Right cardiac atrium (tissue), 5 donors: ENCODE results near the gene MPIG6B. TPM values are rescaled to one million over a fixed set of nuclear protein-coding genes. Genes with fewer than 3 reads are reported as not detected.

ENCODE experiments used
- ATAC-seq, 2 donors: fragments of 200-7000 bp; cut with Tn5 transposase; one replicate each; pipeline versions ENCODE4 v1.8.0 to v1.9.1; 2020; ENCODE audit warnings: moderate library complexity in 2 of 2, mild to moderate bottlenecking in 1 of 2
- DNase-seq, 3 donors: peaks; one replicate each; pipeline ENCODE4 v3.0.0-alpha.2; 2020
- H3K27ac ChIP-seq: one replicate; pipeline ENCODE4 v1.5.1; 2013; ENCODE audit warnings: mild to moderate bottlenecking, low read length, control low read depth, moderate library complexity
- H3K27me3 ChIP-seq: one replicate; pipeline ENCODE4 v1.6.1; 2013; ENCODE audit not compliant: control insufficient read depth, insufficient read depth
- H3K4me1 ChIP-seq: one replicate; pipeline ENCODE4 v1.6.1; 2013; ENCODE audit warnings: low read length; ENCODE audit not compliant: control insufficient read depth, insufficient read depth
- H3K4me3 ChIP-seq: one replicate; pipeline ENCODE4 v1.5.1; 2013; ENCODE audit warnings: low read length, control low read depth
- H3K9me3 ChIP-seq: one replicate; pipeline ENCODE4 v1.6.1; 2013; ENCODE audit warnings: low read length; ENCODE audit not compliant: control insufficient read depth
- WGBS: extraction: QIAGEN DNeasy Blood & Tissue Kit; methylation state at CpG from one replicate; pipeline ENCODE4 v1.1.7; 2013; 5-methylcytosine and 5-hydroxymethylcytosine counted together
- intact Hi-C, 4 donors: fragments of 100-400 bp; cut with DNase I; formaldehyde crosslinking; loops; one replicate each; pipeline versions ENCODE4 v1.11.0 to v1.14.0; 2022 to 2023
- long read RNA-seq, 4 donors: library from polyadenylated mRNA; unstranded; transcript quantifications; one replicate each; pipeline ENCODE4 v2.0.0, GENCODE V29; 2020 to 2021
- polyA plus RNA-seq: library from polyadenylated mRNA; stranded (reverse); fragments of 200-250 nt; gene quantifications from one replicate; pipeline ENCODE4 v1.2.3, GENCODE V29; 2013
- total RNA-seq, 4 donors: library from RNA; stranded (reverse); fragmentation: NEBNext Ultra II Directional; extraction: Animal tissue kit (Norgen Biotek cat#: 25700); gene quantifications; one replicate each; pipeline ENCODE4 v1.2.1, GENCODE V29; 2021
- donor health status: healthy with polysubstance abuse.
- donor health status: DM: no; HTN: yes; CAD: no.
- donor health status: DM: no; HTN: no; CAD: no.
- donor health status: DM: no; HTN: yes; CAD: no; lungs with severe emphysema.
- donor health status: DM: yes; HTN: yes; CAD: no.

The MPIG6B gene, protein sequence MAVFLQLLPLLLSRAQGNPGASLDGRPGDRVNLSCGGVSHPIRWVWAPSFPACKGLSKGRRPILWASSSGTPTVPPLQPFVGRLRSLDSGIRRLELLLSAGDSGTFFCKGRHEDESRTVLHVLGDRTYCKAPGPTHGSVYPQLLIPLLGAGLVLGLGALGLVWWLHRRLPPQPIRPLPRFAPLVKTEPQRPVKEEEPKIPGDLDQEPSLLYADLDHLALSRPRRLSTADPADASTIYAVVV
- under 1 TPM in 3 of 4 donors, not detected in 1; 0.31 to 0.37 (median 0.35) TPM for total RNA-seq
- 0.20 TPM for polyA plus RNA-seq
- long read RNA-seq, donor 1: 0 reads
- long read RNA-seq, donor 2: 0 reads
- long read RNA-seq, donor 3: 0 reads
- long read RNA-seq, donor 4: 0 reads

DNA sequence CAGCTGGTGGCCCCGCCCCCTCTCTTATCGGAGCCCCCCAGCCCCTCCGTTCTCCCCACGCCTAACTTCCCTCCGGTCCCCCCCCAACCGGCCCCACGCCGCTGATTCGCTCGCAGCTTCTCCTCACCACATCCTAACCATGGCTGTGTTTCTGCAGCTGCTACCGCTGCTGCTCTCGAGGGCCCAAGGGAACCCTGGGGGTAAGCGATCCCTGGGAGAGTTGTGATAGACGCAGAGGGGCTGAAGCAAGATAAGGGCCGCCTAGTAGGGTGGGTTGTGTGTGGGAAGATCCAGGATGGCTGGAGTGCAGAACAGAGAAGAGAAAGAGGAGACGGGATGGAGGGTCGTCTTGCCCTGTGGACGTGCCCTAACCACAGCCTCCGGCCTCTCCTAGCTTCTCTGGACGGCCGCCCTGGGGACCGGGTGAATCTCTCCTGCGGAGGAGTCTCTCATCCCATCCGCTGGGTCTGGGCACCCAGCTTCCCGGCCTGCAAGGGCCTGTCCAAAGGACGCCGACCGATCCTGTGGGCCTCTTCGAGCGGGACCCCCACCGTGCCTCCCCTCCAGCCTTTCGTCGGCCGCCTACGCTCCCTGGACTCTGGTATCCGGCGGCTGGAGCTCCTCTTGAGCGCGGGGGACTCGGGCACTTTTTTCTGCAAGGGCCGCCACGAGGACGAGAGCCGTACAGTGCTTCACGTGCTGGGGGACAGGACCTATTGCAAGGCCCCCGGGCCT is at the start of gene MPIG6B:
Gene MPIG6B, plus strand, starts transcription at position 129 of the 735 bp plus-strand sequence. Its CDS starts 11 bp downstream, at position 140.
- no peaks in the 10 kb centered on the region for H3K27me3 ChIP-seq
- H3K4me3 ChIP-seq: no peak within 1 kb of the TSS
- intact Hi-C loops: loop anchor here in 1 of 4 donors (10.0 kb wide), 1 partner anchor 111 kb away; no protein-coding TSS in a partner anchor
- ATAC-seq: no peak
- H3K27ac ChIP-seq: no peak within 1 kb of the TSS
- no peaks in the 10 kb centered on the region for H3K9me3 ChIP-seq
- H3K4me1 ChIP-seq: no peaks in the 10 kb centered on the region
- 56% methylated on average over 46 of the region's 46 CpGs for WGBS
- DNase-seq: peak in 2 of 3 donors; percentile 31 to 53

DNA sequence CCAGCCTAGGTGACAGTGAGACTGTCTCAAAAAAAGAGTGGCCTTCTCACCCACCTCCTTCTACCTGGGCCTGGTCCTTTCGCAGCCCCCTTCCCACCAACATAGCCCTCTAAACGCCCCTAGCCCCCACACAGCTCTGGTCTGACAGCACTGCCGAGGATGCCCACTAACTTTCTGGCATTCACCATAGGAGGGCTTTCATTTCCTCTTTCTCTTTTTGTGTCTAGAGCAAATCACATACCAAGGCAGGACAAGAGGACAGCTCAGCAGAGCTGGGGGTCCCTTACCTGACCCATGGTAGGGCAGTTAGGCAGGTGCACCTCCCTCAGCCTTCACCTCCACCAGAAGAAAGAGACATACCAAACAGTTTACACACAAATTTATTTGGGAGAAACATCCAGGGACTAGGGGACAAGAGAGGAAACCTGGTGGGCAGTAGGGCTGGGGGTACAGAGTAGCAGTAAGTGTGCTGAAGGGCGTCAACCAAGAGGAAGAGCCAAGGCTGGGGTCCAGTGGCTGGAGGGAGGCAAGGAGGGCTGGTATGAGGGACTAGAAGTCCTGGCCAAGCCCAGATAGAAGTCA is 46.8 kb upstream of the MPIG6B start:
- H3K27me3 ChIP-seq: no peaks in the 10 kb centered on the region
- H3K27ac ChIP-seq: no peak overlapping the region
- no peak overlapping the region for H3K4me3 ChIP-seq
- ATAC-seq: no peak
- no peaks in the 10 kb centered on the region for H3K9me3 ChIP-seq
- peaks cover 3% of the 10 kb centered on the region for H3K4me1 ChIP-seq
- intact Hi-C loops: no loop called here
- 82% methylated on average over 4 of the region's 4 CpGs for whole genome bisulfite sequencing
- no peak for DNase-seq

DNA sequence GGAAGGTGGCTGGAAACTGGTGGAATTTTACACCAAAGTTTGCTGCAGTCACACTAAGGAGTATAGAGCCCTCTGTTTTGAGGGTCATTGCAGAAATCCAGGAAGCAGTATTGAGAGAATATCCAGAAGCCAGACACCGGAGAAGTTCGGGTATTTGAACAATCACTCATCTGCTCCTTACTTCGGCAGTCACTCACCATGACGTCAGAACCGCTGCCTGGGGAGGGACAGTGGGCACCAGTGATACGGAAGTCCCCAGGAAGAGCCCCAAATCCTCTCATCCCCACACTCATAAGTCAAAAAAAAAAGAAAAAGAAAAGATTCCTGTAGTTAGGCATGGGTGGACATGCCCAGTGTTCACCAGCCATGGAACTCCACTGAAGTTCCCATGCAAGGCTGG is 46.3 kb upstream of the MPIG6B start:
- H3K4me1 ChIP-seq: peaks cover 3% of the 10 kb centered on the region
- WGBS: 58% methylated on average over 6 of the region's 6 CpGs
- no peaks in the 10 kb centered on the region for H3K9me3 ChIP-seq
- intact Hi-C loops: no loop called here
- no peaks in the 10 kb centered on the region for H3K27me3 ChIP-seq
- no peak overlapping the region for H3K27ac ChIP-seq
- DNase-seq (no peak), ATAC-seq (no peak)
- H3K4me3 ChIP-seq: no peak overlapping the region

DNA sequence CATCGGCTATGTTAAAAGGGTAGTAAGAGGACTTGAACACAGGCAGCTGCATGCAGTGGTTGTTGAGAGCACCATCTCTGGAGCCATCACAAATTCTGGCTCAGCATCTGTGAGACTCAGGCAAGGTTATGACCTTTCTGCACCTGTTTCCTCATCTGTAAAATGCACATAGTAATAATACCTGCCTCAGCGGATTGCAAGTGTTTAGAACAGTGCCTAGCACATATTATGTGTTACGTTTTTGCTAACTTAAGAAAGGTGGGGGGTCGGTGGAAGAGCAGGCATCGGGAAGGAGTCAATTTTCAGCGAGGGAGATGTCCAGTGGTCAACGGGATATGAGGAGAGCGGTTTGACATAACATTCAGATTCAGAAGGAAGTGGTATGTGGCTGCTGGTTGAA is 45.2 kb upstream of the MPIG6B start:
- WGBS: 76% methylated on average over 8 of the region's 8 CpGs
- intact Hi-C loops: no loop called here
- DNase-seq: no peak

DNA sequence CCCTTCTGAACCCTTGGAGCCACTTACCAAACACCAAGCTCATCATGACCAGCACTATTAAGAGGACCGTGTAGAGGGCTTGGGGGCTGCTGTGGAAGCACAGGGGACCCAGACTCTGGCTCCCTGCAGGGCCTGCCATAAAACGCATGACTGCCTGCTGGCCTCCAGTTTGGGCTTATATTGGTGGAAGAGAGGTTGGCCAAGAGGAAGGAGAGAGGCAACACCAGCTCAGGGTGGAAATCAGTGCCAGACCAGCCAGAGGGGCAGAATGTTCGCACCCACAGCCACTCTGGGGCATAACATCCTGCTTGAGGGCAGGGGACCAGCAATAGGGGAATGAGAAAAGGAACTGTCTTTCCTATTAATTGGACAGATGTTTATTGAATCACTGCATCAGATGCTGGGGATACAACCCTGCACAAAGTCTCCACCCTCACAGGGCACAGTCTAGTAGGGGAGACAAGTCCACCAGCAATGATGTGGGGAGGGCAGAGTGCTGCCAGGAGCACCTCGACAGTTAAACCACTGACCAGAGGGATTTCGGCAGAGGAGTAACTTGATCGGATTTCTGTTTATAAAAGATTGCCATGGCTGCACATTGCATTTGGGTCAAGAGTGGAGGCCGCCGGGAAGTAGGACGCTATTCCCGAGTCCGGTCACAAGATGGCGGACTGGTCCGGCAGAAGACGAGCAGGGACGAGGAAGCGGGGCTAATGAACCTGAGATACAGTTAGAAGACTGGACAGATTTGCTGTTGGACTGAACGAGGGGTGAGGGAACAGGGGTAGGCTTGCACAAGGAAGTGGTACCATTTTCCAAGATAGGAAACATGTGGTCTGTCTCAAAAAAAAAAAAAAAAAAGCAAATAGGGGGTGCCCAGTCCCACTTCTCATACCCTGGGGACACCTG is 42.7 kb upstream of the MPIG6B start, which contains the start of gene LY6G5C:
Gene LY6G5C, minus strand, starts transcription at position 842 of the 909 bp plus-strand sequence. Its CDS starts 694 bp downstream, at position 148.
- H3K4me1 ChIP-seq: peaks cover 3% of the 10 kb centered on the region
- peak within 1 kb of the TSS; percentile 49 for H3K27ac ChIP-seq
- H3K27me3 ChIP-seq: no peaks in the 10 kb centered on the region
- ATAC-seq (peak; percentile 82 to 86), DNase-seq (peak; percentile 81 to 93 (median 91))
- H3K4me3 ChIP-seq: peak within 1 kb of the TSS; percentile 70
- intact Hi-C loops: loop anchor here in 3 of 4 donors (2.0 to 10.0 kb wide), 5 partner anchors 47 to 274 kb away; partner anchors contain the start of genes NELFE (in 2 of the 3), SKIC2 (in 2 of the 3), DDAH2 (in 1 of the 3) and NEU1 (in 1 of the 3)
- WGBS: 12% methylated on average over 17 of the region's 17 CpGs
- no peaks in the 10 kb centered on the region for H3K9me3 ChIP-seq

More for the DNA sequence above, 45.2 kb upstream of the MPIG6B start:
- H3K27ac ChIP-seq: no peak overlapping the region
- no peaks in the 10 kb centered on the region for H3K27me3 ChIP-seq
- peaks cover 3% of the 10 kb centered on the region for H3K4me1 ChIP-seq
- ATAC-seq: no peak
- no peaks in the 10 kb centered on the region for H3K9me3 ChIP-seq
- H3K4me3 ChIP-seq: no peak overlapping the region

DNA sequence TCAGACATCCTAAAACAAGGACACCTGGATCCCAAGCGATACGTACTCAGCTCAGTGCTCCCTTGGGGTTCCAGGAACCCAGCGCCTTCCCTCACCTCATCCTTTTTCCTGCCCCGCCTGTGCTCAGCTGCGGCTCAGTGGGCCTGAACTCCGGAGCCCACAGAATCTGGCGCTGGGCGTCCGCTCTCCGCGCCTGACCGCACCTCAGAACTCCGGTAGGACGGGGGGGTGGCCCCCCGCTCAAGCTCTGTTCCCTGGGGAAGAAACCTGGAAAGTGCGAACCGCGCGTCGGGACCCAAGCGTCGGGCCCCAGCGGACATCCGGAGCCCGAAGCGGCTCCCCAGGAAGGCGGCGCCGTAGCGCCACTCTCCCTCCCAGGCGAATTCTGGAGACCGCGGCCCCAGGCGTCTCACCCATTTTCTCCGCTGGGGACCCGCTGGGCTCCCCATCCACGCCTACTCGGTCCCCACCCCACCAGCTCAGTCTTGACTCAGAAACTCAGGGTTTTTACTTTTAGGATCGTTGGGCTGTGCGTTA is 42.0 kb upstream of the MPIG6B start:
- DNase-seq: peak; percentile 41 to 81 (median 80)
- under 1% methylated on average over 40 of the region's 40 CpGs for WGBS
- H3K9me3 ChIP-seq: no peaks in the 10 kb centered on the region
- peak overlapping the region; percentile 49 for H3K27ac ChIP-seq
- H3K4me3 ChIP-seq: peak overlapping the region; percentile 70
- intact Hi-C loops: loop anchor here in 3 of 4 donors (2.0 to 10.0 kb wide), 5 partner anchors 46 to 274 kb away; partner anchors contain the start of genes NELFE (in 2 of the 3), SKIC2 (in 2 of the 3), DDAH2 (in 1 of the 3) and NEU1 (in 1 of the 3)
- ATAC-seq: peak; percentile 65 to 68
- H3K27me3 ChIP-seq: no peaks in the 10 kb centered on the region
- H3K4me1 ChIP-seq: peaks cover 3% of the 10 kb centered on the region

DNA sequence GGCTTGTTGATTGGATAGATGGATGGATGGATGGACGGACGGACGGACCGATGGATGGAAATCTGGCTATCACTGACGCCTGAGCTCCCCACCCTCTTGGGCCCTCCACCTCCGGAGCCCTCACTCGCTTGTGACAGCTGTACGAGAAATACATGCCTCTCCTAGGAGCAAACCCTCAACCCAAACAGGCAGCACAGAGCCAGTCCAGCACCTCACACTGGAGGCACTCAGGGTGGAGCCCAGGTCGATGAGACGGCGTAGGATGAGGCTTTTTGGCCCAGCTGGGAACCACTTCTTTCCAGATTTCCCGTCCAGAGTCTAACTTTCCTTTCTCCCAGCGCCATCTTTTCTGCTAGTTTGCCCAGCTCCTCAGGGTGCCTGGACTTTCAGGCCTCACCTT is 39.6 kb upstream of the MPIG6B start:
- peaks cover 3% of the 10 kb centered on the region for H3K4me1 ChIP-seq
- intact Hi-C loops: loop anchor here in 3 of 4 donors (5.0 to 10.0 kb wide), 4 partner anchors 44 to 271 kb away; partner anchors contain the start of genes NELFE (in 2 of the 3), SKIC2 (in 2 of the 3), DDAH2 (in 1 of the 3) and NEU1 (in 1 of the 3)
- no peak overlapping the region for H3K4me3 ChIP-seq
- DNase-seq (no peak), ATAC-seq (no peak)
- no peaks in the 10 kb centered on the region for H3K27me3 ChIP-seq
- 62% methylated on average over 13 of the region's 13 CpGs for WGBS
- no peak overlapping the region for H3K27ac ChIP-seq
- H3K9me3 ChIP-seq: no peaks in the 10 kb centered on the region

DNA sequence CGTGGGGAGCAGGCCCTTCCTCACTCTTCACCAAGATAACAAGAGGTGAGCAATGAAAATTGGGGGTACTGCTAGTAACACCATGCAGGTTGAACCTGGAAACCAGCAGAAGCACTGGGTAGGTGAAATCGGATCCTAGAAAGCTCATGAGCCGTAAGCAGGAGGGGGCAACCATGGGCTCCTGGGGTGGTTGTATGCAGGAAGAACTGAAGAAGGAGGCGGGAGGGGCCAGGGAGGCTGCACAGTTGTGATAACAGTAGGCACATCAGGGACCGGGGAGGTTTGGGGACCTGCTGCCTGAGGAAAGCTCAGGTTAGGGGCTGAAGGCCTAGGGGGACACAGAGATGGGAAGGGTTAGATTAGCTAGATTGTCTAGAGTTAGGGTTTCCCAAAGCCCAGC is 36.7 kb upstream of the MPIG6B start:
- Histone ChIP-seq H3K4me1 (no peaks in the 10 kb centered on the region), H3K4me3 (no peak overlapping the region), H3K27ac (no peak overlapping the region), H3K27me3 (no peaks in the 10 kb centered on the region), H3K9me3 (no peaks in the 10 kb centered on the region)
- DNase-seq (no peak), ATAC-seq (no peak)
- WGBS: 76% methylated on average over 5 of the region's 5 CpGs
- intact Hi-C loops: loop anchor here in 3 of 4 donors (10.0 kb wide), 2 partner anchors 178 to 268 kb away; partner anchors contain the start of genes NELFE (in 2 of the 3), SKIC2 (in 2 of the 3) and NEU1 (in 1 of the 3)

DNA sequence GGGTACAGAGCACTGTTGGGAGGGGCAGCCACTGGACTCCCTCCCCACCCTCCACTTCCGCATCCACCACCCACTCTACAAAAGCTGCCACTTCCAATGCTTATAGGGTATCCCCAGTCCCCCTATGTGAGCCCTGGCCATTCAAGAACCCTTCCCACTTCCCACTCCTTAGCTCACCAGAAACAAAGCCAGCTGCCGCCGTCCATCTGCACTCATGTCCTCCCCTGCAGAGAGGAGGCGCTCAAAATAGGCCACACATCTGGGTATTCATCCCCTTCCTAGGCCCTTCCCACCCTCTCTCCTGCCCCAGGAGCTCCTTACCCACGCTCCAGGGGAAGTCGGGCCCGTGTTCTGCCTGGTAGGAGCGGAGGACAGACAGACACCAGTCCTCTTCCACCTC is 35.9 kb upstream of the MPIG6B start:
- Histone ChIP-seq H3K9me3 (no peaks in the 10 kb centered on the region), H3K4me3 (no peak overlapping the region), H3K4me1 (no peaks in the 10 kb centered on the region), H3K27me3 (no peaks in the 10 kb centered on the region), H3K27ac (no peak overlapping the region)
- WGBS: 83% methylated on average over 8 of the region's 8 CpGs
- intact Hi-C loops: loop anchor here in 3 of 4 donors (10.0 kb wide), 2 partner anchors 177 to 267 kb away; partner anchors contain the start of genes NELFE (in 2 of the 3), SKIC2 (in 2 of the 3) and NEU1 (in 1 of the 3)
- DNase-seq (no peak), ATAC-seq (no peak)
